HUES64 (cell line): ENCODE results near the gene PYM1.
"Not testable (repeated sequence)": the region's sequence is repeated elsewhere in the genome, so short reads cannot be mapped to it uniquely, and the experiment has no call there.

Source experiments
- H3K27ac ChIP-seq: 2 replicates; pipeline ENCODE4 v1.7.0; 2013; ENCODE audit warnings: low read depth, low read length, inconsistent platforms
- H3K27me3 ChIP-seq: 2 replicates; pipeline ENCODE4 v1.6.1; 2013; ENCODE audit warnings: mild to moderate bottlenecking, low read length; ENCODE audit not compliant: insufficient read depth
- H3K36me3 ChIP-seq: 2 replicates; pipeline ENCODE4 v1.6.1; 2013; ENCODE audit warnings: mild to moderate bottlenecking, low read length; ENCODE audit not compliant: insufficient read depth
- H3K4me1 ChIP-seq: 2 replicates; pipeline ENCODE4 v1.6.1; 2013; ENCODE audit warnings: mild to moderate bottlenecking, low read length, moderate library complexity; ENCODE audit not compliant: insufficient read depth
- H3K4me3 ChIP-seq: 2 replicates; pipeline ENCODE4 v1.5.1; 2013; ENCODE audit warnings: mild to moderate bottlenecking, low read length, moderate library complexity
- H3K9ac ChIP-seq: 2 replicates; pipeline ENCODE4 v1.6.1; 2013; ENCODE audit warnings: mild to moderate bottlenecking, low read depth, low read length
- H3K9me3 ChIP-seq: 2 replicates; pipeline ENCODE4 v1.6.1; 2013; ENCODE audit warnings: low read depth, low read length; ENCODE audit not compliant: insufficient read depth
- WGBS: fragments of 150-250, 120-280 bp; methylation state at CpG from one replicate; pipeline ENCODE4 v1.1.7; 2013; ENCODE audit warnings: missing lambda C conversion rate; 5-methylcytosine and 5-hydroxymethylcytosine counted together

PYM1 gene

GRCh38 chr12:55865327-55865726, 62.4 kb downstream of the PYM1 start:
- WGBS: 91% methylated on average over 1 of the region's 2 CpGs
- 0 out of 2 replicates have a peak, but pooled peaks cover 8% of the 10 kb centered on the region for H3K9me3 ChIP-seq
- no peaks in the 10 kb centered on the region for H3K4me1 ChIP-seq
- no peak overlapping the region for H3K4me3 ChIP-seq
- no peaks in the 10 kb centered on the region for H3K27me3 ChIP-seq
- H3K9ac ChIP-seq: no peak overlapping the region
- no peaks in the 10 kb centered on the region for H3K36me3 ChIP-seq
- H3K27ac ChIP-seq: no peak overlapping the region

DNA sequence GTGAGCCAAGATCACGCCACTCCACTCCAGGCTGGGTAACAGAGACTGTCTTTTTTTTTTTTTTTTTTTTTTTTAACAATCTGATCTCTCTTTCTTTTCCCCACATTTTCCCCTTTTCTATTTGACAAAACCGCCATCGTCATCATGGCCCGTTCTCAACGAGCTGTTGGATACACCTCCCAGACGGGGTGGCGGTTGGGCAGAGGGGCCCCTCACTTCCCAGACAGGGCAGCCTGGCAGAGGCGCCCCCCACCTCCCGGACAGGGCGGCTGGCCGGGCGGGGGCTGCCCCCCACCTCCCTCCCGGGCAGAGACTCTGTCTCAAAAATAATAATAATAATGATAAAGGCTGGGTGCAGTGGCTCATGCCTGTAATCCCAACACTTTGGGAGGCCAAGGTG, 64.8 kb downstream of the PYM1 start:
- not testable (repeated sequence) for H3K4me1 ChIP-seq, H3K9ac ChIP-seq, H3K27me3 ChIP-seq, H3K4me3 ChIP-seq, H3K27ac ChIP-seq, H3K9me3 ChIP-seq, H3K36me3 ChIP-seq
- 99% methylated on average over 12 of the region's 13 CpGs for WGBS

DNA sequence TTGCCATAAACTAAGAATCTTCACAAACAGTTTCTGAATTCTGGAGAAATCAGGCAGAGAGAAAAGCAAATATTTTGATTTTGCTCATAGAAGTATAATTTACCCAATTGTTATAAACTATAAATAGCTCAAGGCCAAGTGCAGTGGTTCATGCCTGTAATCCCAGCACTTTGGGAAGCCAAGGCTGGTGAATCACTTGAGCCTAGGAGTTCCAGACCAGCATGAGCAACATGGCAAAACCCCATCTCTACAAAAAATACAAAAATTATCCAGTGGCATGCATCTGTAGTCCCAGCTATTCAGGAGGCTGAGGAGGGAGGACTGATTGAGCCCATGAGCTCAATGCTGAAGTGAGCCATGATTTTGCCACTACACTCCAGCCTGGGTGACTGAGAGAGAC, 65.4 kb downstream of the PYM1 start:
- Histone ChIP-seq H3K27ac (no peak overlapping the region), H3K27me3 (no peaks in the 10 kb centered on the region), H3K9ac (no peak overlapping the region), H3K9me3 (0 out of 2 replicates have a peak, but pooled peaks cover 8% of the 10 kb centered on the region), H3K4me1 (no peaks in the 10 kb centered on the region), H3K4me3 (no peak overlapping the region), H3K36me3 (no peaks in the 10 kb centered on the region)

DNA sequence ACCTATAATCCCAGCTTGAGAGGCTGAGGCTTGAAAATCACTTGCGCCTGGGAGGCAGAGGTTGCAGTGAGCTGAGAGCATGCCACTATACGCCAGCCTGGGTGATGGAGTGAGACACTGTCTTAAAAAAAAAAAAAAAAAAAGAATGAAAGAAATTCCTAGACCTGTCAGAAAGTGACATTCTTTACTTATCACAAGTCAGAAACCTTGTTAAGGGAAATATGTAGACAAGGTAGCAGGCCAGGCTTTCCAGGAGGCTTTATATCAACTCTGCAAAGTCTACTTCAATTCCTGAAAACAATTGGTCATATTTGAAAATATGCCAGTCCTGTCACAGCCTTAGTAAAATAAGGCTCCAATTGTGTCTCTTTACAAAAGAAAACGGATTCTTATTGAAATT, 65.8 kb downstream of the PYM1 start:
- no peaks in the 10 kb centered on the region for H3K36me3 ChIP-seq
- H3K4me1 ChIP-seq: no peaks in the 10 kb centered on the region
- H3K27me3 ChIP-seq: no peaks in the 10 kb centered on the region
- 94% methylated on average over 2 of the region's 3 CpGs for WGBS
- H3K27ac ChIP-seq: no peak overlapping the region
- 0 out of 2 replicates have a peak, but pooled peaks cover 8% of the 10 kb centered on the region for H3K9me3 ChIP-seq
- no peak overlapping the region for H3K9ac ChIP-seq
- H3K4me3 ChIP-seq: no peak overlapping the region

DNA sequence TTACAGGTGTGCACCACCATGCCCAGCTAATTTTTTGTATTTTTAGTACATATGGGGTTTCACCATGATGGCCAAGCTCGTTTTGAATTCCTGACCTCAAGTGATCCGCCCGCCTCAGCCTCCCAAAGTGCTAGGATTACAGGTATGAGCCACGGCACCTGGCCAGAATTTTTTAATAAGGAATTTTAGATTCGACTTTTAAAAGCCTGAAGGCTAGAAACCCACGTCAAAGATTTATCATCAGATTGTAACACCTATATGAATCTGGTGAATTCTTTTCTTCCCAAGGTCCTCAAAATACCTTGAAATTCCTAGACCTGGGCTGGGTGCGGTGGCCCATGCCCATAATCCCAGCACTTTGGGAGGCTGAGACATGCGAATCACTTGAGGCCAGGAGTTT, 66.3 kb downstream of the PYM1 start:
- whole genome bisulfite sequencing: 92% methylated on average over 8 of the region's 8 CpGs
- H3K36me3 ChIP-seq: no peaks in the 10 kb centered on the region
- H3K9me3 ChIP-seq: 0 out of 2 replicates have a peak, but pooled peaks cover 8% of the 10 kb centered on the region
- no peaks in the 10 kb centered on the region for H3K4me1 ChIP-seq
- H3K4me3 ChIP-seq: no peak overlapping the region
- no peak overlapping the region for H3K9ac ChIP-seq
- H3K27me3 ChIP-seq: no peaks in the 10 kb centered on the region
- no peak overlapping the region for H3K27ac ChIP-seq

- WGBS: no CpG with 5 or more reads among the region's 1 CpG
- Histone ChIP-seq H3K27ac (no peak overlapping the region), H3K27me3 (no peaks in the 10 kb centered on the region), H3K4me3 (no peak overlapping the region), H3K4me1 (peaks cover 14% of the 10 kb centered on the region; the same call in 1 of the 2 replicates), H3K9ac (no peak overlapping the region), H3K9me3 (no peaks in the 10 kb centered on the region), H3K36me3 (no peaks in the 10 kb centered on the region)
Measured at GRCh38 chr12:55852740-55853139, 75.0 kb downstream of the PYM1 start.
